GM23248 (cell line): Measurements from ENCODE around the gene ABI1. TPM values are rescaled to one million over a fixed set of nuclear protein-coding genes. Genes with fewer than 3 reads are reported as not detected.

ENCODE experiments used
- DNase-seq: peaks from one replicate; pipeline ENCODE4 v3.0.0-alpha.2; 2015
- H2AFZ ChIP-seq: fragments of 200-600 bp; sonication (generic); 2 replicates; pipeline ENCODE4 v1.6.1; 2016; ENCODE audit warnings: antibody characterized with exemption
- H3F3A ChIP-seq: fragments of 200-600 bp; sonication (generic); 2 replicates; pipeline ENCODE4 v1.6.1; 2016; ENCODE audit warnings: mild to moderate bottlenecking, antibody characterized with exemption, mixed run types; ENCODE audit not compliant: insufficient read depth
- H3K27ac ChIP-seq: fragments of 200-600 bp; sonication (generic); 2 replicates; pipeline ENCODE4 v1.5.1; 2016; ENCODE audit warnings: mild to moderate bottlenecking
- H3K27me3 ChIP-seq: fragments of 200-600 bp; sonication (generic); replicated peaks from 2 replicates; pipeline ENCODE4 v1.6.1; 2016; ENCODE audit warnings: mild to moderate bottlenecking; ENCODE audit not compliant: insufficient read depth
- H3K36me3 ChIP-seq: fragments of 200-600 bp; sonication (generic); 2 replicates; pipeline ENCODE4 v1.6.1; 2016; ENCODE audit warnings: low read depth, mild to moderate bottlenecking
- H3K4me1 ChIP-seq: fragments of 200-600 bp; sonication (generic); 2 replicates; pipeline ENCODE4 v1.6.1; 2016; ENCODE audit warnings: mild to moderate bottlenecking; ENCODE audit not compliant: insufficient read depth
- H3K4me2 ChIP-seq: fragments of 200-600 bp; sonication (generic); one replicate; pipeline ENCODE4 v1.6.1; 2016; ENCODE audit warnings: mild to moderate bottlenecking; ENCODE audit not compliant: unreplicated experiment
- H3K4me3 ChIP-seq: fragments of 200-600 bp; sonication (generic); 2 replicates; pipeline ENCODE4 v1.5.1; 2016; ENCODE audit warnings: mild to moderate bottlenecking
- H3K79me2 ChIP-seq: fragments of 200-600 bp; sonication (generic); 2 replicates; pipeline ENCODE4 v1.6.1; 2016; ENCODE audit warnings: mild to moderate bottlenecking; ENCODE audit not compliant: insufficient read depth
- H3K9ac ChIP-seq: fragments of 200-600 bp; sonication (generic); 2 replicates; pipeline ENCODE4 v1.6.1; 2016; ENCODE audit warnings: mild to moderate bottlenecking
- H3K9me2 ChIP-seq: fragments of 200-600 bp; sonication (generic); 2 replicates; pipeline ENCODE4 v1.6.1; 2016; ENCODE audit warnings: mixed run types, mild to moderate bottlenecking, moderate library complexity; ENCODE audit not compliant: insufficient read depth
- H3K9me3 ChIP-seq: fragments of 200-600 bp; sonication (generic); one replicate; pipeline ENCODE4 v1.6.1; 2017; ENCODE audit warnings: low read depth
- H4K20me1 ChIP-seq: fragments of 200-600 bp; sonication (generic); 2 replicates; pipeline ENCODE4 v1.6.0; 2016; ENCODE audit not compliant: insufficient read depth
- EZH2 ChIP-seq: fragments of 200-600 bp; sonication (generic); IDR thresholded peaks from 2 replicates; pipeline ENCODE4 v1.6.1; 2018; ENCODE audit warnings: antibody characterized with exemption, mild to moderate bottlenecking; ENCODE audit not compliant: insufficient read depth, poor library complexity, severe bottlenecking
- EZH2phosphoT487 ChIP-seq: fragments of 200-600 bp; sonication (generic); IDR thresholded peaks from 2 replicates; pipeline ENCODE4 v1.6.1; 2018; ENCODE audit warnings: antibody characterized with exemption, moderate library complexity, mild to moderate bottlenecking, low read depth; ENCODE audit not compliant: insufficient read depth
- WGBS, 2 experiments: methylation state at CpG; one replicate each; pipeline ENCODE4 v1.1.6; 2015 to 2017; ENCODE audit warnings: low lambda C conversion rate in 2 of 2, low coverage in 1 of 2; ENCODE audit errors: missing lambda C conversion rate in 2 of 2; 5-methylcytosine and 5-hydroxymethylcytosine counted together
- in situ Hi-C: fragments of 300-500 bp; cut with MboI; formaldehyde crosslinking; loops from 2 replicates; pipeline ENCODE4 v1.15.0; 2020
- polyA plus RNA-seq: library from polyadenylated mRNA; unstranded; fragments of >200 nt; fragmentation: Nextera tagmentation; extraction: Ambion mirVana; gene quantifications from 2 replicates; pipeline ENCODE4 v1.2.1, GENCODE V29; 2016
- total RNA-seq: library from RNA; depleted of rRNA; stranded (reverse); fragments of >200 nt; shearing (Covaris generic); gene quantifications from 2 replicates; pipeline ENCODE4 v1.2.3, GENCODE V29; 2014

The ABI1 gene
- total and polyA plus RNA-seq, 2 experiments from 2014 or later, result 60.3 to 79.0 TPM

DNA sequence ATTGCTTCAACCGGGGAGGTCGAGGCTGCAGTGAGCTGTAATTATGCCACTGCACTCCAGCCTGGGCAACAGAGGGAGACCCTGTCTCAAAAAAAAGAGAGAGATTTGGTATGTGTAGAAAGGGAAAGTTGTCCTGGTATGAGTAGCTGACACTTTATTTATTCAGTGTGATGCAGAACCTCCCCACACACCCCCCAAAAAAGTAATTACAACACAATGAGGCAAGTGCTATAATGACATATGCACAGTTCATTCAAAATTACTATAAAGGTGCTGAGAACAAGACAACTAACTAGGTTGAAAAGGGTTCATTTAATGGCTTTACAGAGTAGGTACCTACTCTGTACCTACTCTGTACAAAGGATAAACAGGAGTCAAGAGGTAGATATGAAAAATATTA lies 83.1 kb downstream of the ABI1 start:
- no peaks in the 10 kb centered on the region for H3K9me3 ChIP-seq
- 73 to 77% methylated on average over 2 of the region's 2 CpGs for WGBS, 2 experiments

DNA sequence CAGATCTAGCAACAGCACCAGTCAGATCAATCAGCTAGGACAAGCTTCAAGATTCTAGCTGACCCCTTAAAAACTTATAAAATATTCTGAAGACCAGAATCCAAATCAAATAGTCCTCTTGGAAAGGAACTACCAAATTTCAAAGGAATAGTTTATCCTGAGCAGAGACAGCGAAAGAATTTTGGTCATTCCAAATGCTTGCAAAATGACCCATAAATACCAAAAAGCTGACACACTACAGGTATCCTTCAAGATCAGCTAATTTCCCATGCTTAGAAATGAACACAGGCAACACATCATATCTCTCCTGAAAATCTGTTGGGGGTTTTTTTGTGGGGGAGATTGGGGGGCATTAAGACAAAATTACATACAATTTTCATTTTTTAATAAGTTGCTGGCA lies 84.5 kb downstream of the ABI1 start:
- DNase-seq, result no peak
- Histone ChIP-seq H4K20me1 (no peaks in the 10 kb centered on the region; the same call in 1 of the 2 replicates), H3K27me3 (no peaks in the 10 kb centered on the region), H3K9me2 (no peaks in the 10 kb centered on the region), H3K27ac (no peak overlapping the region), H3F3A (peaks cover 13% of the 10 kb centered on the region; the same call in 1 of the 2 replicates), H3K79me2 (peaks cover 95% of the 10 kb centered on the region), H3K4me1 (peaks cover 30% of the 10 kb centered on the region), H3K4me3 (no peak overlapping the region), H2AFZ (no peak overlapping the region), H3K4me2 (no peak overlapping the region), H3K9me3 (no peaks in the 10 kb centered on the region), H3K9ac (no peak overlapping the region), H3K36me3 (no peaks in the 10 kb centered on the region)
- in situ Hi-C loops, result no loop called here
- TF ChIP-seq EZH2, result no peak
- TF ChIP-seq EZH2phosphoT487, result no peak
- WGBS, 2 experiments, result 88 to 90% methylated on average over 1 of the region's 1 CpG

More for the DNA sequence above, 83.1 kb downstream of the ABI1 start:
- Histone ChIP-seq H3F3A (peaks cover 27% of the 10 kb centered on the region), H3K27me3 (no peaks in the 10 kb centered on the region), H3K27ac (no peak overlapping the region), H3K9me2 (no peaks in the 10 kb centered on the region), H3K79me2 (peaks cover 90% of the 10 kb centered on the region), H3K36me3 (no peaks in the 10 kb centered on the region), H3K4me1 (peaks cover 43% of the 10 kb centered on the region), H3K4me2 (no peak overlapping the region), H4K20me1 (no peaks in the 10 kb centered on the region; the same call in 1 of the 2 replicates), H2AFZ (no peak overlapping the region), H3K4me3 (no peak overlapping the region), H3K9ac (no peak overlapping the region)
- DNase-seq, result no peak
- in situ Hi-C loops, result no loop called here
- TF ChIP-seq EZH2 (no peak), EZH2phosphoT487 (no peak)

DNA sequence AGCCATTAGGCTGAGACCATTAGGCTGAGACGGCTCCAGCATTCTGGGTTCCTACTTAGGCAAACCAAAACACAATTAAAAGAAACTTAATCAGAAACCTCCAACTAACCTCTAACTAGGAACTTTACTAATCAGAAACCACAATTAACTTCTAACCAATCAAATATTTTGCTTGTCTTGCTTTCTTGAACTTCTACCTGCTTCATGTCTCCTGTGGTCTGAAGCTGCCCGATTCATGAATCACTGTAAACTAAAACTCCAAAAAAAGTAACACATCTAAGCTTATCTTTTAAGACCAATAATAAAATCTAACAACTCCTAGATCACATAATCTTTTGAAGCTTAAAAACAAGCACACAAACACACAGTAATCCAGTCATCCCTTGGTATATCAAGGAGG lies 87.1 kb downstream of the ABI1 start:
- no peak overlapping the region for H3K27ac ChIP-seq
- H2AFZ ChIP-seq, result no peak overlapping the region
- peaks cover 6% of the 10 kb centered on the region; the same call in 1 of the 2 replicates for H3K36me3 ChIP-seq
- H3K4me2 ChIP-seq, result no peak overlapping the region
- no peaks in the 10 kb centered on the region for H3K9me2 ChIP-seq
- H4K20me1 ChIP-seq, result no peaks in the 10 kb centered on the region; the same call in 1 of the 2 replicates
- no peaks in the 10 kb centered on the region for H3F3A ChIP-seq
- TF ChIP-seq EZH2, result no peak
- TF ChIP-seq EZH2phosphoT487, result no peak
- no peak for DNase-seq
- peaks cover 100% of the 10 kb centered on the region for H3K79me2 ChIP-seq
- H3K9ac ChIP-seq, result no peak overlapping the region
- in situ Hi-C loops, result no loop called here
- WGBS, 2 experiments, result 93 to 97% methylated on average over 2 of the region's 2 CpGs
- H3K4me1 ChIP-seq, result peaks cover 24% of the 10 kb centered on the region
- no peaks in the 10 kb centered on the region for H3K27me3 ChIP-seq
- H3K9me3 ChIP-seq, result no peaks in the 10 kb centered on the region
- H3K4me3 ChIP-seq, result no peak overlapping the region

DNA sequence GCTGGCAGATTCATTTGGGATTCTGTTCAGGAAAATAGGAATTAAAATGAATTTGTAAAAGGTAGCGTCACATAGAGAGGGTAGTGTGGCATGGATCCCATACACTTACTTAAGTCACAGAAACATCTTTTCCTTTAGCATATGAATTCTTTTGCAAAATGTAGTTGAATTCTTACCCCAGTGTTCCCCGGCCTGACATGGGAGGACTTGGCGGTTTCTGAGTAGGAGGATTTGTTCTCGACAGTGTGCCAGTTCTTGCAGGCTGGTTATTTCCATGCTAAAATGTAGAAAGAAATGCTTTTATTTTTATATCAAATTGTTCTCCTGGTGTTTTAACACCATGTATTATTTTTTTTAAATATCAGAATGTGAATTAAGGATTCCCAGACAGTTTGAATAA lies 90.7 kb downstream of the ABI1 start:
- H3K4me3 ChIP-seq, result no peak overlapping the region
- DNase-seq, result no peak
- H3K4me2 ChIP-seq, result no peak overlapping the region
- no peak overlapping the region for H3K27ac ChIP-seq
- in situ Hi-C loops, result no loop called here
- no peak overlapping the region for H2AFZ ChIP-seq
- H3K9me2 ChIP-seq, result no peaks in the 10 kb centered on the region
- 96 to 99% methylated on average over 4 of the region's 4 CpGs for WGBS, 2 experiments
- no peaks in the 10 kb centered on the region for H3K9me3 ChIP-seq
- peaks cover 14% of the 10 kb centered on the region; the same call in 1 of the 2 replicates for H3K36me3 ChIP-seq
- no peaks in the 10 kb centered on the region; the same call in 1 of the 2 replicates for H4K20me1 ChIP-seq
- H3K9ac ChIP-seq, result no peak overlapping the region
- H3K4me1 ChIP-seq, result peaks cover 10% of the 10 kb centered on the region; the same call in 1 of the 2 replicates
- no peaks in the 10 kb centered on the region for H3F3A ChIP-seq
- no peaks in the 10 kb centered on the region for H3K27me3 ChIP-seq
- TF ChIP-seq EZH2, result no peak
- TF ChIP-seq EZH2phosphoT487, result no peak
- peaks cover 97% of the 10 kb centered on the region for H3K79me2 ChIP-seq

DNA sequence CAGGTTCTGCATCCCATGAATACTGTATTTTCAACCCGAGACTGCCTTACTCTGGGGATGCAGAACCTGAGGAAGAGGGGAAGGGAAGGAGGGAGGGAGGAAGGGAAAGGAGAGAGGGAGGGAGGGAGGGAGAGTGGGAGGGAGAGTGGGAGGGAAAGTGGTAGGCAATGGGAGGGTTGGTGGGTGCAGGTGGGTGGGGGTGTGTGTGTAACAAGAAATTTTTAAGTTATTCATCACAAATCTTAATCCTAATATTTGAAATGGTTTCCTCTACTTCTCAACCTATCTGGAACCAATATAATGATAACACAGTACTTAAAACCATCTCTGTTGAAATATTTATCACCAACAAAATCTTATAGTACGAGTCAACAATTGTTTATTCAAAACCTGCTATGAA lies 95.2 kb downstream of the ABI1 start:
- H3K27me3 ChIP-seq, result no peaks in the 10 kb centered on the region
- H3K4me2 ChIP-seq, result no peak overlapping the region
- no peaks in the 10 kb centered on the region for H3F3A ChIP-seq
- no peak overlapping the region for H3K27ac ChIP-seq
- no peaks in the 10 kb centered on the region for H3K4me1 ChIP-seq
- WGBS, 2 experiments, result 79 to 80% methylated on average over 2 of the region's 2 CpGs
- no peaks in the 10 kb centered on the region for H4K20me1 ChIP-seq
- H3K9me2 ChIP-seq, result no peaks in the 10 kb centered on the region
- TF ChIP-seq EZH2phosphoT487, result no peak
- no peak for TF ChIP-seq EZH2
- H3K79me2 ChIP-seq, result peaks cover 76% of the 10 kb centered on the region
- peak; percentile 4 for DNase-seq
- H3K36me3 ChIP-seq, result peaks cover 35% of the 10 kb centered on the region
- in situ Hi-C loops, result no loop called here
- no peak overlapping the region for H3K9ac ChIP-seq
- no peaks in the 10 kb centered on the region for H3K9me3 ChIP-seq
- H2AFZ ChIP-seq, result no peak overlapping the region
- H3K4me3 ChIP-seq, result no peak overlapping the region
